Common myeloid progenitor, CD34-positive (primary cell): ENCODE measurements around the gene CRYAB.

ENCODE experiments used
- CTCF ChIA-PET: fragments of 350-600 bp; sonication (Branson Sonifier 250); formaldehyde crosslinking; loops from one replicate; lab custom pipeline; 2021; ENCODE audit warnings: antibody characterized with exemption; lab: Charles Lee
- POLR2A ChIA-PET: fragments of 350-600 bp; sonication (Branson Sonifier 250); formaldehyde crosslinking; loops from one replicate; lab custom pipeline; 2021; ENCODE audit warnings: antibody characterized with exemption; lab: Charles Lee
- DNase-seq, 3 donors: peaks; one replicate each; pipeline versions ENCODE4 v3.0.0 to v3.0.0-alpha.2; 2013
- H3K27ac ChIP-seq, 2 experiments: 1 replicate in 1 of 2; 2 replicates in 1 of 2; pipeline ENCODE4 v1.7.0; 2013; ENCODE audit warnings: inconsistent platforms in 2 of 2, low read length in 2 of 2, mild to moderate bottlenecking in 2 of 2, low read depth in 1 of 2, moderate library complexity in 1 of 2; ENCODE audit not compliant: severe bottlenecking in 2 of 2, insufficient read depth in 1 of 2, poor library complexity in 1 of 2
- H3K27me3 ChIP-seq, 5 experiments: replicated peaks in 2 of 5; 1 replicate in 3 of 5; 2 replicates in 2 of 5; pipeline versions ENCODE4 v1.6.1 to v1.7.0; 2013; ENCODE audit warnings: low read length in 4 of 5, mild to moderate bottlenecking in 2 of 5, moderate library complexity in 2 of 5, inconsistent platforms in 1 of 5; ENCODE audit not compliant: insufficient read depth in 5 of 5, control insufficient read depth in 4 of 5
- H3K36me3 ChIP-seq, 4 experiments: 1 replicate in 2 of 4; 2 replicates in 2 of 4; pipeline versions ENCODE4 v1.6.1 to v1.7.0; 2013; ENCODE audit warnings: low read length in 3 of 4, control low read depth in 1 of 4, mild to moderate bottlenecking in 1 of 4; ENCODE audit not compliant: control insufficient read depth in 4 of 4, insufficient read depth in 4 of 4
- H3K4me1 ChIP-seq, 4 experiments: 1 replicate in 3 of 4; 2 replicates in 1 of 4; pipeline versions ENCODE4 v1.6.1 to v1.7.1; 2013; ENCODE audit warnings: low read length in 3 of 4, mild to moderate bottlenecking in 3 of 4, control low read depth in 1 of 4, inconsistent platforms in 1 of 4, moderate library complexity in 1 of 4; ENCODE audit not compliant: control insufficient read depth in 4 of 4, insufficient read depth in 4 of 4; ENCODE audit errors: control extremely low read depth in 1 of 4
- H3K4me3 ChIP-seq, 7 experiments: 1 replicate in 4 of 7; 2 replicates in 3 of 7; pipeline versions ENCODE4 v1.5.1 to v1.7.0; 2013; ENCODE audit warnings: mild to moderate bottlenecking in 7 of 7, low read length in 6 of 7, moderate library complexity in 6 of 7, inconsistent platforms in 2 of 7, low read depth in 2 of 7, control low read depth in 1 of 7; ENCODE audit not compliant: insufficient read depth in 4 of 7, control insufficient read depth in 1 of 7; ENCODE audit errors: extremely low read depth in 1 of 7
- H3K9me3 ChIP-seq, 5 experiments: 1 replicate in 4 of 5; 2 replicates in 1 of 5; pipeline versions ENCODE4 v1.6.1 to v1.7.1; 2013; ENCODE audit warnings: low read length in 4 of 5, mild to moderate bottlenecking in 2 of 5, inconsistent platforms in 1 of 5, low read depth in 1 of 5, moderate library complexity in 1 of 5; ENCODE audit not compliant: control insufficient read depth in 4 of 5, insufficient read depth in 2 of 5; ENCODE audit errors: control extremely low read depth in 1 of 5
- WGBS: methylation state at CpG from one replicate; pipeline ENCODE4 v1.1.5; 2013; ENCODE audit not compliant: insufficient coverage; 5-methylcytosine and 5-hydroxymethylcytosine counted together

Gene CRYAB

GRCh38 chr11:111947143-111947542 lies 35.6 kb upstream of the CRYAB start:
- H3K27me3 ChIP-seq: no peaks in the 10 kb centered on the region
- no peak for DNase-seq
- peaks cover 0 to 6% (median 2%) of the 10 kb centered on the region in 4 experiments for H3K4me1 ChIP-seq
- ChIA-PET CTCF (interaction anchor here (1.9 kb wide), 1 partner anchor 11 kb away, joined by 6 read pairs; no protein-coding TSS in a partner anchor), POLR2A (no interaction called here)
- no peak overlapping the region for H3K4me3 ChIP-seq
- H3K36me3 ChIP-seq: no peaks in the 10 kb centered on the region
- peaks cover 0 to 2% (median 0%) of the 10 kb centered on the region in 5 experiments for H3K9me3 ChIP-seq
- H3K27ac ChIP-seq: no peak overlapping the region

DNA sequence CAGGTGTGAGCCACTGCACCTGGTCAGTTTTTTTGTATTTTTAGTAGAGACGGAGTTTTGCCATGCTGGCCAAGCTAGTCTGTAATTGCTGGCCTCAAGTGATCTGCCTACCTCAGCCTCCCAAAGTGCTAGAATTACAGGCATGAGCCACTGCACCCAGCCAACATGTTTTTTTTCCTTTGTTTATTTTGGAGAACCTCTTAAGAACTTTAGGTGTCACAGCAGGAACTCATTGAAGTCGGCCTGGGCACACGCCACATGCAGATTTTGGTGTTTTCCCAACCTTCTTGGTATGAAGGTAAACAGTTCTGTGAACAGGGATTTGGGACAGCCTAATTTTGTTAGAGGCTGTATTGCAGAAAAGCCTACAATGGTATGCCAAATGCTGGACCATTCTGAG lies 34.9 kb upstream of the CRYAB start:
- DNase-seq: no peak
- Histone ChIP-seq H3K4me1 (peaks cover 0 to 6% (median 2%) of the 10 kb centered on the region in 4 experiments), H3K9me3 (peaks cover 0 to under 1% (median 0%) of the 10 kb centered on the region in 5 experiments), H3K36me3 (no peaks in the 10 kb centered on the region), H3K4me3 (no peak overlapping the region), H3K27ac (no peak overlapping the region), H3K27me3 (no peaks in the 10 kb centered on the region)
- 100% methylated on average over 3 of the region's 3 CpGs for WGBS
- ChIA-PET CTCF (interaction anchor here (1.9 kb wide), 1 partner anchor 11 kb away, joined by 6 read pairs; no protein-coding TSS in a partner anchor), POLR2A (no interaction called here)

- 91% methylated on average over 1 of the region's 1 CpG for WGBS
Observed at GRCh38 chr11:111945198-111945597, 33.6 kb upstream of the CRYAB start.

GRCh38 chr11:111944651-111945051 lies 33.1 kb upstream of the CRYAB start:
- Histone ChIP-seq H3K27me3 (no peaks in the 10 kb centered on the region), H3K36me3 (no peaks in the 10 kb centered on the region), H3K27ac (no peak overlapping the region), H3K4me3 (no peak overlapping the region), H3K9me3 (no peaks in the 10 kb centered on the region), H3K4me1 (peaks cover 0 to 13% (median 4%) of the 10 kb centered on the region in 4 experiments)
- DNase-seq: no peak
- WGBS: 92% methylated on average over 5 of the region's 5 CpGs
- ChIA-PET CTCF (interaction anchor here (1.0 to 2.1 kb wide), 2 partner anchors 10 to 20 kb away, joined by 4 to 11 read pairs; no protein-coding TSS in a partner anchor), POLR2A (no interaction called here)

More at GRCh38 chr11:111945198-111945597, 33.6 kb upstream of the CRYAB start:
- H3K36me3 ChIP-seq: no peaks in the 10 kb centered on the region
- H3K4me3 ChIP-seq: no peak overlapping the region
- DNase-seq: no peak
- H3K4me1 ChIP-seq: peaks cover 0 to 11% (median 3%) of the 10 kb centered on the region in 4 experiments
- H3K27me3 ChIP-seq: no peaks in the 10 kb centered on the region
- no peak overlapping the region for H3K27ac ChIP-seq
- POLR2A ChIA-PET: interaction anchor here (0.6 kb wide), 1 partner anchor 19 kb away, joined by 4 read pairs; no protein-coding TSS in a partner anchor
- H3K9me3 ChIP-seq: no peaks in the 10 kb centered on the region
- CTCF ChIA-PET: interaction anchor here (1.0 to 1.9 kb wide), 4 partner anchors 9 to 19 kb away, joined by 3 to 6 read pairs (median 4); no protein-coding TSS in a partner anchor

DNA sequence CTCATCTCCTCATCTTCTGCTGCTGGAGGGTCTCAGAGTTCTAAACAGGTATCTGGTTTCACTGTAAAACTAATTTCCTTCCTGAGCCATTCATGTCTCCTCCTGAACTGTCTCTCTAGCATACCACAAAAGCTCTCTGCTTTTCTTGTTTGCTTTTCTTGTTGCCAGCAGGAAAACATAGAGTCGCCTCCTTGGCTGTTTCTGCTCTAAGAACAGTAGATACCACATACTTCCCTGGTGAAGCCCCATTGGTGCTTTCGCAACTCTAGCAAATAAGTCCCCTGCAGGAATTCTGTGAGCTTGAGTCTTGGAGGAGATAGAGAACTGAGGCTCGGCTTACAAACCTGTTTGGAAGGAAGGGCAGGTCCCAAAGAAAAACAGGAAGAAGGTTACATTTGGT lies 32.6 kb upstream of the CRYAB start:
- H3K27ac ChIP-seq: no peak overlapping the region
- no peaks in the 10 kb centered on the region for H3K9me3 ChIP-seq
- no peaks in the 10 kb centered on the region for H3K27me3 ChIP-seq
- WGBS: 80% methylated on average over 3 of the region's 3 CpGs
- POLR2A ChIA-PET: no interaction called here
- no peaks in the 10 kb centered on the region for H3K36me3 ChIP-seq
- CTCF ChIA-PET: interaction anchor here (2.1 to 2.2 kb wide), 2 partner anchors 9 to 37 kb away, joined by 11 read pairs; no protein-coding TSS in a partner anchor
- peaks cover 0 to 13% (median 4%) of the 10 kb centered on the region in 4 experiments for H3K4me1 ChIP-seq
- no peak for DNase-seq
- H3K4me3 ChIP-seq: no peak overlapping the region

- no peaks in the 10 kb centered on the region for H3K27me3 ChIP-seq
- H3K27ac ChIP-seq: no peak overlapping the region
- no peak overlapping the region for H3K4me3 ChIP-seq
- WGBS: 100% methylated on average over 4 of the region's 7 CpGs
- H3K4me1 ChIP-seq: peaks cover 0 to 25% (median 16%) of the 10 kb centered on the region in 4 experiments
- no peak for DNase-seq
- no peaks in the 10 kb centered on the region for H3K9me3 ChIP-seq
- ChIA-PET CTCF (interaction anchor here (1.0 to 2.2 kb wide), 3 partner anchors 8 to 39 kb away, joined by 3 to 11 read pairs (median 11); no protein-coding TSS in a partner anchor), POLR2A (no interaction called here)
- H3K36me3 ChIP-seq: no peaks in the 10 kb centered on the region
Observed at GRCh38 chr11:111942829-111943228, 31.3 kb upstream of the CRYAB start.

- ChIA-PET POLR2A (no interaction called here), CTCF (interaction anchor here (1.0 to 3.8 kb wide), 3 partner anchors 11 to 40 kb away, joined by 3 to 21 read pairs (median 11); no protein-coding TSS in a partner anchor)
- Histone ChIP-seq H3K9me3 (no peaks in the 10 kb centered on the region), H3K27me3 (no peaks in the 10 kb centered on the region), H3K27ac (no peak overlapping the region), H3K4me1 (peaks cover 0 to 33% (median 23%) of the 10 kb centered on the region in 4 experiments), H3K36me3 (no peaks in the 10 kb centered on the region), H3K4me3 (no peak overlapping the region)
- no peak for DNase-seq
- WGBS: 97% methylated on average over 3 of the region's 5 CpGs
Observed at GRCh38 chr11:111941963-111942362, 30.4 kb upstream of the CRYAB start.
